ENCODE data around the gene TIMM21.

DNA sequence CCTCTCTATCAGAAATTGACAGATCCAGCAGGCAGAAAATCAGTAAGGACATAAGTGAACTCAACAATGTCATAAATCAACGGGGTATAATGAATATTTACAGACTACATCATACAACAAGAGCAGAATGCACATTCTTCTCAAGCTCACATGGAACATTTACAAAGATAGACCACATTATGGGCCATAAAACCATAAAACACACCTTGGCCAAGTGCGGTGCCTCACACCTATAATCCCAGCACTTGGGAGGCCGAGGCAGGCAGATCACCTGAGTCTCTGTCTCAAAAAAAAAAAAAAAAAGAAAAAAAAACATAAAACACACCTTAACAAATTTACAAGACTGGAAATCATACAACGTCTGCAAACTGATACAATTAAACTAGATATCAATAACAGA is 37.3 kb upstream of the TIMM21 start:
- TF ChIP-seq, protein P1, sequence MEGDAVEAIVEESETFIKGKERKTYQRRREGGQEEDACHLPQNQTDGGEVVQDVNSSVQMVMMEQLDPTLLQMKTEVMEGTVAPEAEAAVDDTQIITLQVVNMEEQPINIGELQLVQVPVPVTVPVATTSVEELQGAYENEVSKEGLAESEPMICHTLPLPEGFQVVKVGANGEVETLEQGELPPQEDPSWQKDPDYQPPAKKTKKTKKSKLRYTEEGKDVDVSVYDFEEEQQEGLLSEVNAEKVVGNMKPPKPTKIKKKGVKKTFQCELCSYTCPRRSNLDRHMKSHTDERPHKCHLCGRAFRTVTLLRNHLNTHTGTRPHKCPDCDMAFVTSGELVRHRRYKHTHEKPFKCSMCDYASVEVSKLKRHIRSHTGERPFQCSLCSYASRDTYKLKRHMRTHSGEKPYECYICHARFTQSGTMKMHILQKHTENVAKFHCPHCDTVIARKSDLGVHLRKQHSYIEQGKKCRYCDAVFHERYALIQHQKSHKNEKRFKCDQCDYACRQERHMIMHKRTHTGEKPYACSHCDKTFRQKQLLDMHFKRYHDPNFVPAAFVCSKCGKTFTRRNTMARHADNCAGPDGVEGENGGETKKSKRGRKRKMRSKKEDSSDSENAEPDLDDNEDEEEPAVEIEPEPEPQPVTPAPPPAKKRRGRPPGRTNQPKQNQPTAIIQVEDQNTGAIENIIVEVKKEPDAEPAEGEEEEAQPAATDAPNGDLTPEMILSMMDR (conservative IDR thresholded peaks at IDR 0.05; ENCODE audit: low read length), result no peak
- TF ChIP-seq EZH2phosphoT487 (IDR thresholded peaks at IDR 0.05; ENCODE audit: borderline replicate concordance, low read depth, low read length), result no peak
